Esophagus squamous epithelium (tissue), 5 donors: ENCODE results near the gene ZC3H10. TPM values are rescaled to one million over a fixed set of nuclear protein-coding genes. Genes with fewer than 3 reads are reported as not detected.
"Not testable (repeated sequence)": the region's sequence is repeated elsewhere in the genome, so short reads cannot be mapped to it uniquely, and the experiment has no call there.

Experiments used
- DNase-seq: peaks from one replicate; lab custom pipeline; 2025; lab: John Stamatoyannopoulos, UW
- H3K27ac ChIP-seq, 4 donors: fragments of 200-600 bp; sonication (generic); one replicate each; pipeline ENCODE4 v1.5.1; 2016 to 2019; ENCODE audit warnings: mild to moderate bottlenecking in 1 of 4
- H3K27me3 ChIP-seq, 4 donors: fragments of 200-600 bp; sonication (generic); 1 replicate in 3 of 4; 2 replicates in 1 of 4; pipeline versions ENCODE4 v1.5.1 to v1.6.0; 2017 to 2021; ENCODE audit warnings: antibody characterized with exemption in 1 of 4
- H3K36me3 ChIP-seq, 3 donors: fragments of 200-600 bp; sonication (generic); one replicate each; pipeline ENCODE4 v1.5.1; 2016 to 2019
- H3K4me1 ChIP-seq, 3 donors: fragments of 200-600 bp; sonication (generic); one replicate each; pipeline ENCODE4 v1.5.1; 2017 to 2019
- H3K4me3 ChIP-seq, 4 donors: fragments of 200-600 bp; sonication (generic); 1 replicate in 3 of 4; 2 replicates in 1 of 4; pipeline ENCODE4 v1.5.1; 2016 to 2019; ENCODE audit warnings: mild to moderate bottlenecking in 2 of 4, moderate library complexity in 1 of 4
- H3K9me3 ChIP-seq, 3 donors: fragments of 200-600 bp; sonication (generic); one replicate each; pipeline ENCODE4 v1.5.1; 2016 to 2019
- POLR2A ChIP-seq, 4 donors: fragments of 450-650 bp; IDR thresholded peaks; one replicate each; pipeline ENCODE4 v1.6.1; 2017; ENCODE audit warnings: antibody characterized with exemption in 4 of 4, mild to moderate bottlenecking in 4 of 4, moderate library complexity in 3 of 4
- WGBS, 2 donors: methylation state at CpG; one replicate each; pipeline ENCODE4 v1.1.5; 2018; 5-methylcytosine and 5-hydroxymethylcytosine counted together
- intact Hi-C: fragments of 100-400 bp; cut with DNase I; formaldehyde crosslinking; loops from one replicate; pipeline ENCODE4 v1.15.0; 2022
- total RNA-seq, 4 donors: library from RNA; depleted of rRNA; stranded (reverse); fragments of >200 nt; gene quantifications; one replicate each; pipeline ENCODE4 v1.1.0, GENCODE V29; 2016
- TF ChIP-seq, protein P1 (sequence below), 6 experiments: fragments of 450-650 bp in 4 of 6; fragments of 200-600 bp in 2 of 6; sonication (generic) in 2 of 6; IDR thresholded peaks; one replicate each; pipeline ENCODE4 v1.5.1; 2016 to 2019; ENCODE audit warnings: antibody characterized with exemption in 6 of 6, mild to moderate bottlenecking in 4 of 6, moderate library complexity in 4 of 6
- donor health status: DM: yes; HTN: yes; CAD: no.

The ZC3H10 gene
- total RNA-seq, 4 donors from 2014 or later: 1.5 to 3.8 (median 2.3) TPM

GRCh38 chr12:56155256-56155845, 37.3 kb downstream of the ZC3H10 start:
- Histone ChIP-seq H3K4me1 (peaks cover 31 to 57% (median 32%) of the 10 kb centered on the region in 3 donors), H3K9me3 (no peaks in the 10 kb centered on the region), H3K36me3 (peaks cover 3 to 17% (median 12%) of the 10 kb centered on the region in 3 donors), H3K4me3 (no peak overlapping the region), H3K27me3 (no peaks in the 10 kb centered on the region), H3K27ac (peak overlapping the region in 1 of 4 donors; percentile 10)
- 90 to 93% methylated on average over 11 of the region's 11 CpGs for WGBS, 2 donors
- DNase-seq: no peak
- intact Hi-C loops: no loop called here
- TF ChIP-seq, protein P1, sequence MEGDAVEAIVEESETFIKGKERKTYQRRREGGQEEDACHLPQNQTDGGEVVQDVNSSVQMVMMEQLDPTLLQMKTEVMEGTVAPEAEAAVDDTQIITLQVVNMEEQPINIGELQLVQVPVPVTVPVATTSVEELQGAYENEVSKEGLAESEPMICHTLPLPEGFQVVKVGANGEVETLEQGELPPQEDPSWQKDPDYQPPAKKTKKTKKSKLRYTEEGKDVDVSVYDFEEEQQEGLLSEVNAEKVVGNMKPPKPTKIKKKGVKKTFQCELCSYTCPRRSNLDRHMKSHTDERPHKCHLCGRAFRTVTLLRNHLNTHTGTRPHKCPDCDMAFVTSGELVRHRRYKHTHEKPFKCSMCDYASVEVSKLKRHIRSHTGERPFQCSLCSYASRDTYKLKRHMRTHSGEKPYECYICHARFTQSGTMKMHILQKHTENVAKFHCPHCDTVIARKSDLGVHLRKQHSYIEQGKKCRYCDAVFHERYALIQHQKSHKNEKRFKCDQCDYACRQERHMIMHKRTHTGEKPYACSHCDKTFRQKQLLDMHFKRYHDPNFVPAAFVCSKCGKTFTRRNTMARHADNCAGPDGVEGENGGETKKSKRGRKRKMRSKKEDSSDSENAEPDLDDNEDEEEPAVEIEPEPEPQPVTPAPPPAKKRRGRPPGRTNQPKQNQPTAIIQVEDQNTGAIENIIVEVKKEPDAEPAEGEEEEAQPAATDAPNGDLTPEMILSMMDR (IDR thresholded peaks at IDR 0.05): no peak
- no peak for TF ChIP-seq POLR2A (IDR thresholded peaks at IDR 0.05)

DNA sequence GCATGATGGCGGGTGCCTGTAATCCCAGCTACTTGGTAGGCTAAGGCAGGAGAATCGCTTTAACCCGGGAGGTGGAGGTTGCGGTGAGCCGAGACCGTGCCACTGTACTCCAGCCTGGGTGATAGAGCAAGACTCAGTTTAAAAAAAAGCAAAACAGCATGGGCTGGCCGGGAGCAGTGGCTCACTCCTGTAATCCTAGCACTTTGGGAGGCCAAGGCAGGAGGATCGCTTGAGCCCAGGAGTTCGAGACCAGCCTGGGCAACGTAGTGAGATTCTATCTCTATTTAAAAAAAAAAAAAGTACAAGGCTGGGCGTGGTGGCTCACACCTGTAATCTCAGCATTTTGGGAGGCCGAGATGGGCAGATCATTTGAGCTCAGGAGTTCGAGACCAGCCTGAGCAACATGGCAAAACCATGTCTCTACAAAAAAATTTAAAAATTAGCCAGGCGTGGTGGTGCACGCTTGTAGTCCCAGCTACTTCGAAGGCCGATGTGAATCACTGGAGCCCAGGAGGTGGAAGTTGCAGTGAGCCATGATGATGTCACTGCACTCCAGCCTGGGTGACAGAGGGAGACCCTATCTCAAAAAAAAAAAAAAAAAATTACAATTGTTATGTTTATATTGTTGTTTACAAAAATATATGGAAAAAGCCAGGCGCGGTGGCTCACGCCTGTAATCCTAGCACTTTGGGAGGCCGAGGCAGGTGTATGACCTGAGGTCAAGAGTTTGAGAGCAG, 38.6 kb downstream of the ZC3H10 start:
- Histone ChIP-seq H3K36me3 (peaks cover 13 to 30% (median 25%) of the 10 kb centered on the region in 3 donors), H3K27ac (peak overlapping the region; percentile 93 to 100 (median 99)), H3K4me3 (peak overlapping the region; percentile 61 to 97 (median 80)), H3K4me1 (peaks cover 34 to 59% (median 34%) of the 10 kb centered on the region in 3 donors)
- H3K27me3 ChIP-seq, H3K9me3 ChIP-seq, intact Hi-C loops, DNase-seq: not testable (repeated sequence)
- WGBS, 2 donors: 77 to 79% methylated on average over 19 to 20 of the region's 21 CpGs

DNA sequence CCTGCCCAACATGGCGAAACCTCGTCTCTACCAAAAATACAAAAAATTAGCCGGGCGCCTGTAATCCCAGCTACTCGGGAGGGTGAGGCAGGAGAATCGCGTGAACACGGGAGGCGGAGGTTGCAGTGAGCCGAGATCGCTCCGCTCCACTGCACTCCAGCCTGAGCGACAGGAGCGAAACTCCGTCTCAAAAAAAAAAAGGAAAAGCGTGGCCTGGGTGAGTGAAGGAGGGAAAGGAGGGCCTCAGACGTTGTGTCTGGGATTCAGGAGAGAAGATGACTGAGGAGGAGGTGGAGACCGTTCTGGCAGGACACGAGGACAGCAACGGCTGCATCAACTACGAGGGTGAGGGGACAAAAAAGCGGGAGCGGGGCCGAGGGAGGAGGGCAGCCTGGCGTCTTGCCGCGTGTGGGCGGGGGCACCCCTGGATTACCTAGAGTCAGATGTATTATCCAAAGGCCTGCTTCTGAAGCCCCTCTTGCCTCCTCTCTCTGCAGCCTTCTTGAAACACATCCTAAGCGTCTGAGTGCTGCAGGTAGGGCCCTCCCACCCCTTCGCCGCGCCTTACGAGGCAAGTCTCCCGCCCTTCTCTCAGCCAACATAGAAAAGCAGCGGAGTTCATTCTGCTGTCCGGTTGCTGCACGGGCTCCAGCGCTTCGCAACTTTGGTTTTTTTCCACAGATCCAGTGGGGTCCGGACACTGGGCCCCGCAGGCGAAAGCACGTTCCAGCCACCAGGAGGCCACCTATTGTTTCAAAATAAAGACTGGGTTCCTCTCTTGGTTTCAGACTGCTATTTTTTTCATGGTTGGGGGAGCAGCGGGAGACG, 39.3 kb downstream of the ZC3H10 start:
- H3K4me3 ChIP-seq: peak overlapping the region; percentile 61 to 97 (median 80)
- intact Hi-C loops: no loop called here
- peaks cover 20 to 38% (median 32%) of the 10 kb centered on the region in 3 donors for H3K36me3 ChIP-seq

DNA sequence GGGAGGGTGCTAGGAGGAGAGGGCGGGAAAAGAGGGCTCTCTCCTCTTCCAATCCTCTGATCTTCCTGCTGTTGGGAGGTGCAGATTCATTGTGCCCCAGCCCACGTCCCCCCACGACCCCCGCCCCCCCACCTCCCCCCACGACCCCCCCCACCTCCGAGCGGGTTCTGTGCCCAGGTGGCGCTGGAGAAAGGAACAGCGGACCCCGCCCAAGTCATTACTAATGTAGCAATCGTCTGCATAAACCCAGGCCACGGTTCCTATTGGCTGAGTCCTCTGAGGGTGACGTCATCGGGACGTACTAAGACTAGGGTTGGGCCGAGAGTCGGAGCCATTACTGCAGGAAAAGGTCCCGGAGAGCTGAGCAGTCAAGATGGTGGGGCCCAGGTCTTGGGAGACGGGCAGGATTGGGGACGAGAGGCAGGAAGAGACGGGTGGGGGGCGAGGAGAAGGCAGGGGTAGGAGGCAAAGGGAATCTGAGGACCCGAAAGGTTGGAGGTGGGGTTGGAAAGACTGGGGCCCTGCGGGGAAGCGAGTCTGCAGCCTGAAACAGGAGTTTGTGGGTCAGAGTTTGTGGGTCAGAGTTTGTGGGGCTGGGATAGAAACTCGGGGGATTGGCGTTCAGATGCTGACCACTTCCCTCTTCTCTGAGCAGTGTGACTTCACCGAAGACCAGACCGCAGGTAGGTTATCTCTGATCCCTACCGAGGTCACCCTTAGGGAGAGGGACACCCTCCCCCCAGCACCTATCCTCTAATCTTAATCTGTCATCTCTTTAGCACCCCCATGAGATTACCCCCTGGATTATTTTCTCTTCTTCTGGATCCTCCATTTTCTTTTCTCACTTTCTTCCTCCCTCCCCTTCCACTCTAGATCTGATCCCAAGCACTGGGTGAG, 40.2 kb downstream of the ZC3H10 start, which contains the start of gene MYL6:
Gene MYL6 (plus strand): TSS at position 331 of the 897 bp plus-strand sequence. CDS start 43 bp downstream, at position 374.
- Histone ChIP-seq H3K9me3 (no peaks in the 10 kb centered on the region), H3K27ac (peak within 1 kb of the TSS; percentile 93 to 100 (median 99)), H3K4me3 (peak within 1 kb of the TSS; percentile 61 to 97 (median 80)), H3K27me3 (no peaks in the 10 kb centered on the region), H3K36me3 (peaks cover 26 to 47% (median 40%) of the 10 kb centered on the region in 3 donors), H3K4me1 (peaks cover 27 to 61% (median 35%) of the 10 kb centered on the region in 3 donors)
- peak; percentile 96 for DNase-seq
- intact Hi-C loops: no loop called here
- WGBS, 2 donors: 0% methylated on average over 19 to 20 of the region's 30 CpGs
- TF ChIP-seq POLR2A (IDR thresholded peaks at IDR 0.05): peak in 3 of 4 donors; percentile 99
- TF ChIP-seq, protein P1 (IDR thresholded peaks at IDR 0.05): peak in 2 of 6 experiments; percentile 13 to 14

More for the DNA sequence above, 39.3 kb downstream of the ZC3H10 start:
- no peak for DNase-seq
- H3K27me3 ChIP-seq: no peaks in the 10 kb centered on the region
- peak overlapping the region; percentile 93 to 100 (median 99) for H3K27ac ChIP-seq
- H3K9me3 ChIP-seq: no peaks in the 10 kb centered on the region
- TF ChIP-seq, protein P1 (IDR thresholded peaks at IDR 0.05): peak in 5 of 6 experiments; percentile 59 to 85 (median 70)
- TF ChIP-seq POLR2A (IDR thresholded peaks at IDR 0.05): peak in 2 of 4 donors; percentile 32 to 41
- peaks cover 34 to 62% (median 39%) of the 10 kb centered on the region in 3 donors for H3K4me1 ChIP-seq
- 4 to 6% methylated on average over 28 to 37 of the region's 45 CpGs for WGBS, 2 donors
